IMR-90 (cell line): ENCODE results near the gene KATNB1.
A peak's percentile ranks its signal among the peaks of the same experiment; 100 is the strongest.

Source experiments
- BHLHE40 ChIP-seq: fragments of 150-350 bp; IDR thresholded peaks from 2 replicates; pipeline ENCODE4 v1.6.1; 2016; ENCODE audit warnings: mild to moderate bottlenecking, low read depth, low read length
- CEBPB ChIP-seq: IDR thresholded peaks from 2 replicates; pipeline ENCODE4 v1.6.1; 2012; ENCODE audit warnings: low read depth, low read length, improper control_type of control experiment
- MXI1 ChIP-seq: IDR thresholded peaks from 2 replicates; pipeline ENCODE4 v1.6.1; 2012; ENCODE audit warnings: low read depth, mild to moderate bottlenecking, low read length, moderate library complexity, borderline replicate concordance
- NFE2L2 ChIP-seq: fragments of 150-350 bp; IDR thresholded peaks from 2 replicates; pipeline ENCODE4 v1.6.1; 2016; ENCODE audit warnings: low read depth, mild to moderate bottlenecking, low read length
- POLR2A ChIP-seq: IDR thresholded peaks from 2 replicates; pipeline ENCODE4 v1.6.1; 2012; ENCODE audit warnings: mild to moderate bottlenecking, low read depth, low read length
- RAD21 ChIP-seq: IDR thresholded peaks from 2 replicates; pipeline ENCODE4 v1.6.1; 2012; ENCODE audit warnings: low read length, improper control_type of control experiment
- RCOR1 ChIP-seq: IDR thresholded peaks from 2 replicates; pipeline ENCODE4 v1.6.1; 2012; ENCODE audit warnings: mild to moderate bottlenecking, low read length, improper control_type of control experiment; ENCODE audit not compliant: insufficient replicate concordance
- RFX5 ChIP-seq: IDR thresholded peaks from 2 replicates; pipeline ENCODE4 v1.8.0; 2012; ENCODE audit warnings: low read depth, mild to moderate bottlenecking, low read length, moderate library complexity
- SMC3 ChIP-seq: fragments of 150-350 bp; IDR thresholded peaks from 2 replicates; pipeline ENCODE4 v1.6.1; 2016; ENCODE audit warnings: low read depth, mild to moderate bottlenecking, antibody characterized with exemption, low read length, moderate library complexity
- TF ChIP-seq, protein P1 (sequence below): conservative IDR thresholded peaks from 2 replicates; pipeline ENCODE4 v1.5.1; 2012; ENCODE audit warnings: mild to moderate bottlenecking, low read depth, low read length, improper control_type of control experiment
- TF ChIP-seq, protein P2 (sequence below): fragments of 150-350 bp; IDR thresholded peaks from 2 replicates; pipeline ENCODE4 v1.6.1; 2016; ENCODE audit warnings: low read depth, mild to moderate bottlenecking, low read length, moderate library complexity, borderline replicate concordance
- TF ChIP-seq, protein P3 (sequence below): fragments of 150-350 bp; IDR thresholded peaks from 2 replicates; pipeline ENCODE4 v1.6.1; 2017; ENCODE audit warnings: mild to moderate bottlenecking, antibody characterized with exemption, low read length, low read depth

DNA sequence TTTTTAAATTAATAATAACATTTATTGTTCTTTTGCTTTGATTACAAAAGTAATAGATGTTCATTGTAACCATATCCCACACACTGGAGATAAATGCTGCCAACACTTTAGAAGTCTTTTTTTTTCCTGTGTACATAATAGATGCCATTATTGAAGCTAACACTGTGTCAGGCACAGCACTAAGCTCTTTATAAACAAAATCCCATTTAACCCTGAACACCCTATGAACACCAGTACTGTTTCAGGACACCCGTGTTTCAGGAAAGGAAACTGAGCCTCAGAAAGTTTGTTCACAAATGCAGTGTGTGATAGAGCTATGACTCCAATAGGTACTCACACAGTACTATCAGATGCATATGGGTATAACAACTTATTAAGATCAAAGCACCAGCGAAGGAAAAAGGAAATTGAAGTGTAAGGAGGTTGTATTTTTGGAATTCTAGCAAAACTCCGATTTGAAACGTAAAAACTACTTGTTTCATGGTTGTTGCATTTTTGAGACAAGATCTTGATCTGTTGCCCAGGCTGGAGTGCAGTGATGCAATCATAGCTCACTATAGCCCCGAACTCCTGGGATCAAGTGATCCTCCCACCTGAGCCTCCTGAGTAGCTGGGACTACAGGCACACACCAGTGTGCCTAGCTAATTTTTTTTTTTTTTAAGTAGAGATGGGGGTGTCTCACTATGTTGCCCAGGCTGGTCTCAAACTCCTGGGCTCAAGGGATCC, 68.7 kb downstream of the KATNB1 start:
- TF ChIP-seq SMC3 (no peak), POLR2A (no peak), BHLHE40 (no peak), CEBPB (peak; percentile 69), RFX5 (no peak), RCOR1 (no peak), RAD21 (no peak), MXI1 (no peak), NFE2L2 (no peak)
- TF ChIP-seq, protein P1, sequence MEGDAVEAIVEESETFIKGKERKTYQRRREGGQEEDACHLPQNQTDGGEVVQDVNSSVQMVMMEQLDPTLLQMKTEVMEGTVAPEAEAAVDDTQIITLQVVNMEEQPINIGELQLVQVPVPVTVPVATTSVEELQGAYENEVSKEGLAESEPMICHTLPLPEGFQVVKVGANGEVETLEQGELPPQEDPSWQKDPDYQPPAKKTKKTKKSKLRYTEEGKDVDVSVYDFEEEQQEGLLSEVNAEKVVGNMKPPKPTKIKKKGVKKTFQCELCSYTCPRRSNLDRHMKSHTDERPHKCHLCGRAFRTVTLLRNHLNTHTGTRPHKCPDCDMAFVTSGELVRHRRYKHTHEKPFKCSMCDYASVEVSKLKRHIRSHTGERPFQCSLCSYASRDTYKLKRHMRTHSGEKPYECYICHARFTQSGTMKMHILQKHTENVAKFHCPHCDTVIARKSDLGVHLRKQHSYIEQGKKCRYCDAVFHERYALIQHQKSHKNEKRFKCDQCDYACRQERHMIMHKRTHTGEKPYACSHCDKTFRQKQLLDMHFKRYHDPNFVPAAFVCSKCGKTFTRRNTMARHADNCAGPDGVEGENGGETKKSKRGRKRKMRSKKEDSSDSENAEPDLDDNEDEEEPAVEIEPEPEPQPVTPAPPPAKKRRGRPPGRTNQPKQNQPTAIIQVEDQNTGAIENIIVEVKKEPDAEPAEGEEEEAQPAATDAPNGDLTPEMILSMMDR, result no peak
- TF ChIP-seq, protein P2, sequence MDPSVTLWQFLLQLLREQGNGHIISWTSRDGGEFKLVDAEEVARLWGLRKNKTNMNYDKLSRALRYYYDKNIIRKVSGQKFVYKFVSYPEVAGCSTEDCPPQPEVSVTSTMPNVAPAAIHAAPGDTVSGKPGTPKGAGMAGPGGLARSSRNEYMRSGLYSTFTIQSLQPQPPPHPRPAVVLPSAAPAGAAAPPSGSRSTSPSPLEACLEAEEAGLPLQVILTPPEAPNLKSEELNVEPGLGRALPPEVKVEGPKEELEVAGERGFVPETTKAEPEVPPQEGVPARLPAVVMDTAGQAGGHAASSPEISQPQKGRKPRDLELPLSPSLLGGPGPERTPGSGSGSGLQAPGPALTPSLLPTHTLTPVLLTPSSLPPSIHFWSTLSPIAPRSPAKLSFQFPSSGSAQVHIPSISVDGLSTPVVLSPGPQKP, result no peak
- TF ChIP-seq, protein P3, sequence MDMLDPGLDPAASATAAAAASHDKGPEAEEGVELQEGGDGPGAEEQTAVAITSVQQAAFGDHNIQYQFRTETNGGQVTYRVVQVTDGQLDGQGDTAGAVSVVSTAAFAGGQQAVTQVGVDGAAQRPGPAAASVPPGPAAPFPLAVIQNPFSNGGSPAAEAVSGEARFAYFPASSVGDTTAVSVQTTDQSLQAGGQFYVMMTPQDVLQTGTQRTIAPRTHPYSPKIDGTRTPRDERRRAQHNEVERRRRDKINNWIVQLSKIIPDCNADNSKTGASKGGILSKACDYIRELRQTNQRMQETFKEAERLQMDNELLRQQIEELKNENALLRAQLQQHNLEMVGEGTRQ, result no peak
